HCT116 (cell line): ENCODE results near the gene PVR. TPM values are rescaled to one million over a fixed set of nuclear protein-coding genes. Genes with fewer than 3 reads are reported as not detected.

ENCODE experiments used
- ATAC-seq: fragments of 200-7000 bp; cut with Tn5 transposase; 2 replicates; pipeline ENCODE4 v1.9.1; 2020; ENCODE audit warnings: mild to moderate bottlenecking, moderate library complexity
- BruUV-seq: library from RNA; stranded (reverse); fragments of 400-500 nt; replicated peaks from 2 replicates; lab custom pipeline; 2021; lab: Mats Ljungman, UMichigan
- CTCF ChIA-PET: fragments of 300-600 bp; sonication (Branson Sonifier 250); formaldehyde crosslinking; loops from one replicate; lab custom pipeline; 2021; ENCODE audit warnings: antibody characterized with exemption; lab: Charles Lee
- POLR2A ChIA-PET: fragments of 300-600, 350-600 bp; sonication (Branson Sonifier 250); formaldehyde crosslinking; loops from one replicate; lab custom pipeline; 2021; ENCODE audit warnings: antibody characterized with exemption; lab: Charles Lee
- RAD21 ChIA-PET, 2 experiments: fragments of 300-600 bp; sonication (Branson Sonifier 250); formaldehyde crosslinking; loops; one replicate each; lab custom pipeline; 2023; ENCODE audit warnings: low total read pairs in 2 of 2; ENCODE audit not compliant: uncharacterized antibody in 2 of 2, unreplicated experiment in 2 of 2, low non-redundant PET in 1 of 2; lab: Charles Lee
- DNase-seq: peaks from one replicate; pipeline ENCODE4 v3.0.0-alpha.2; 2010; ENCODE audit warnings: low read depth, low spot score
- H2AFZ ChIP-seq: fragments of 200-600 bp; shearing (Covaris generic), sonication (generic); 2 replicates; pipeline ENCODE4 v1.6.1; 2017; ENCODE audit warnings: low read depth, mixed run types, mixed read lengths, antibody characterized with exemption, low read length; ENCODE audit not compliant: poor library complexity, severe bottlenecking
- H3K27ac ChIP-seq: 2 replicates; pipeline ENCODE4 v1.5.1; 2012; ENCODE audit warnings: low read depth, low read length
- H3K27me3 ChIP-seq: fragments of 200-600 bp; sonication (generic); 2 replicates; pipeline ENCODE4 v1.6.1; 2016; ENCODE audit warnings: mixed run types, low read length, mixed read lengths; ENCODE audit not compliant: insufficient read depth
- H3K36me3 ChIP-seq, 2 experiments: fragments of 200-500 bp in 1 of 2; fragments of 200-600 bp in 1 of 2; sonication (Bioruptor generic) in 1 of 2; sonication (generic) in 1 of 2; 2 replicates each; pipeline versions ENCODE4 v1.5.1 to v1.6.1; 2014 to 2016; ENCODE audit warnings: low read length in 2 of 2, inconsistent platforms in 1 of 2, mixed read lengths in 1 of 2, mixed run types in 1 of 2; ENCODE audit not compliant: insufficient read depth in 2 of 2, control insufficient read depth in 1 of 2
- H3K4me1 ChIP-seq, 2 experiments: fragments of 200-600 bp in 1 of 2; sonication (generic) in 1 of 2; 2 replicates each; pipeline versions ENCODE4 v1.5.1 to v1.6.1; 2012 to 2017; ENCODE audit warnings: low read length in 2 of 2, inconsistent platforms in 1 of 2, mild to moderate bottlenecking in 1 of 2, mixed read lengths in 1 of 2, mixed run types in 1 of 2, moderate library complexity in 1 of 2; ENCODE audit not compliant: insufficient read depth in 2 of 2, control insufficient read depth in 1 of 2
- H3K4me2 ChIP-seq: fragments of 200-600 bp; sonication (generic); 2 replicates; pipeline ENCODE4 v1.6.1; 2017; ENCODE audit warnings: mixed run types, low read length, mixed read lengths
- H3K4me3 ChIP-seq, 2 experiments: fragments of 200-600 bp in 1 of 2; sonication (generic) in 1 of 2; replicated peaks in 1 of 2; 2 replicates each; pipeline ENCODE4 v1.5.1; 2011 to 2016; ENCODE audit warnings: low read length in 2 of 2, control low read depth in 1 of 2, low read depth in 1 of 2, mild to moderate bottlenecking in 1 of 2, mixed read lengths in 1 of 2, mixed run types in 1 of 2
- H3K79me2 ChIP-seq: fragments of 200-600 bp; sonication (generic); 2 replicates; pipeline ENCODE4 v1.6.1; 2017; ENCODE audit warnings: mild to moderate bottlenecking, mixed run types, low read length, moderate library complexity, mixed read lengths; ENCODE audit not compliant: insufficient read depth
- H3K9ac ChIP-seq: fragments of 200-600 bp; sonication (generic); 2 replicates; pipeline ENCODE4 v1.6.1; 2016; ENCODE audit warnings: low read length, mixed read lengths
- H3K9me2 ChIP-seq: fragments of 200-600 bp; sonication (generic), shearing (Covaris generic); 2 replicates; pipeline ENCODE4 v1.6.1; 2017; ENCODE audit warnings: mixed run types, mild to moderate bottlenecking, moderate library complexity; ENCODE audit not compliant: insufficient read depth
- H3K9me3 ChIP-seq, 2 experiments: fragments of 200-500 bp in 1 of 2; fragments of 200-600 bp in 1 of 2; sonication (Bioruptor generic) in 1 of 2; sonication (generic) in 1 of 2; 2 replicates each; pipeline ENCODE4 v1.6.1; 2014 to 2017; ENCODE audit warnings: low read length in 2 of 2, mixed read lengths in 2 of 2, inconsistent platforms in 1 of 2, low read depth in 1 of 2, mild to moderate bottlenecking in 1 of 2, mixed run types in 1 of 2, moderate library complexity in 1 of 2; ENCODE audit not compliant: control insufficient read depth in 1 of 2, insufficient read depth in 1 of 2
- H4K20me1 ChIP-seq: fragments of 200-600 bp; sonication (generic), shearing (Covaris generic); 2 replicates; pipeline ENCODE4 v1.6.1; 2017; ENCODE audit warnings: mixed run types, mild to moderate bottlenecking, moderate library complexity; ENCODE audit not compliant: insufficient read depth
- ATF3 ChIP-seq: IDR thresholded peaks from 2 replicates; pipeline ENCODE4 v1.6.1; 2012
- CBX3 ChIP-seq: IDR thresholded peaks from 2 replicates; pipeline ENCODE4 v1.6.1; 2012; ENCODE audit warnings: low read depth
- CEBPB ChIP-seq: IDR thresholded peaks from 2 replicates; pipeline ENCODE4 v1.6.1; 2012; ENCODE audit warnings: low read depth
- CTCF ChIP-seq, 3 experiments: fragments of 200-600 bp in 1 of 3; sonication (generic) in 1 of 3; IDR thresholded peaks in 2 of 3; conservative IDR thresholded peaks in 1 of 3; 2 replicates each; pipeline ENCODE4 v1.5.1; 2012 to 2017; ENCODE audit warnings: low read depth in 2 of 3, low read length in 2 of 3, antibody characterized with exemption in 1 of 3, borderline replicate concordance in 1 of 3, control low read depth in 1 of 3, mild to moderate bottlenecking in 1 of 3, mixed read lengths in 1 of 3, mixed run types in 1 of 3, moderate library complexity in 1 of 3; ENCODE audit not compliant: insufficient read depth in 1 of 3
- EGR1 ChIP-seq: IDR thresholded peaks from 2 replicates; pipeline ENCODE4 v1.6.1; 2012; ENCODE audit warnings: low read depth
- EZH2 ChIP-seq: fragments of 200-600 bp; sonication (generic); IDR thresholded peaks from 2 replicates; pipeline ENCODE4 v1.6.1; 2017; ENCODE audit warnings: antibody characterized with exemption, mixed run types
- EZH2phosphoT487 ChIP-seq: fragments of 200-600 bp; IDR thresholded peaks from 2 replicates; pipeline ENCODE4 v1.6.1; 2018; ENCODE audit warnings: antibody characterized with exemption, borderline replicate concordance
- POLR2AphosphoS5 ChIP-seq: IDR thresholded peaks from 2 replicates; pipeline ENCODE4 v1.6.1; 2011; ENCODE audit warnings: mild to moderate bottlenecking, low read depth, low read length, moderate library complexity
- RAD21 ChIP-seq: IDR thresholded peaks from 2 replicates; pipeline ENCODE4 v1.6.1; 2012; ENCODE audit warnings: low read depth, mild to moderate bottlenecking
- REST ChIP-seq: IDR thresholded peaks from 2 replicates; pipeline ENCODE4 v1.6.1; 2012; ENCODE audit warnings: low read depth
- SIN3A ChIP-seq: IDR thresholded peaks from 2 replicates; pipeline ENCODE4 v1.6.1; 2012; ENCODE audit warnings: low read depth
- SP1 ChIP-seq: IDR thresholded peaks from 2 replicates; pipeline ENCODE4 v1.6.1; 2012; ENCODE audit warnings: low read depth
- SRF ChIP-seq: IDR thresholded peaks from 2 replicates; pipeline ENCODE4 v1.6.1; 2012; ENCODE audit warnings: low read depth
- TCF7L2 ChIP-seq: IDR thresholded peaks from 2 replicates; pipeline ENCODE4 v1.7.0; 2011; ENCODE audit warnings: borderline replicate concordance, inconsistent platforms; ENCODE audit not compliant: insufficient read depth, insufficient read length; ENCODE audit errors: extremely low read depth
- ZBTB33 ChIP-seq: IDR thresholded peaks from 2 replicates; pipeline ENCODE4 v1.6.1; 2011; ENCODE audit warnings: mild to moderate bottlenecking, low read length, moderate library complexity; ENCODE audit not compliant: insufficient replicate concordance; ENCODE audit errors: extremely low read depth
- ZFX ChIP-seq: fragments of 450-650 bp; IDR thresholded peaks from 2 replicates; pipeline ENCODE4 v1.6.1; 2017
- ZNF274 ChIP-seq: fragments of 200-500 bp; sonication (Bioruptor generic); IDR thresholded peaks from 2 replicates; pipeline ENCODE4 v1.6.1; 2014; ENCODE audit warnings: mild to moderate bottlenecking, low read depth, low read length, inconsistent platforms
- intact Hi-C: fragments of 100-400 bp; cut with micrococcal nuclease; formaldehyde crosslinking; loops from 2 replicates; pipeline ENCODE4 v1.10.0; 2022
- total RNA-seq: library from RNA; stranded (reverse); gene quantifications from one replicate; pipeline ENCODE4 v1.2.1, GENCODE V29; 2021; ENCODE audit not compliant: unreplicated experiment

PVR gene
- total RNA-seq, 1 experiment from 2014 or later = 62.0 TPM

GRCh38 chr19:44628793-44629192 is 14.9 kb upstream of the PVR start:
- RAD21 ChIA-PET = no interaction called here
- TF ChIP-seq REST (no peak), EZH2 (no peak), ZBTB33 (no peak), EZH2phosphoT487 (no peak), EGR1 (no peak), CTCF (IDR thresholded peaks at IDR 0.05 in 2 of 3, conservative IDR thresholded peaks at IDR 0.05 in 1 of 3; ENCODE audit: borderline replicate concordance in 1 of 3, insufficient read depth in 1 of 3, low read depth in 2 of 3, low read length in 2 of 3) (no peak), POLR2AphosphoS5 (no peak), ATF3 (no peak), TCF7L2 (no peak), CBX3 (no peak), SRF (no peak), CEBPB (no peak), ZNF274 (no peak), SIN3A (no peak), ZFX (no peak), RAD21 (no peak), SP1 (no peak)
- TF ChIP-seq, all 23 proteins: peak for 0

More at GRCh38 chr19:44628793-44629192, 14.9 kb upstream of the PVR start:
- Histone ChIP-seq H3K36me3 (0 out of 4 replicates have a peak, but pooled peaks cover 0 to 8% of the 10 kb centered on the region in 2 experiments), H3K9ac (no peak overlapping the region), H2AFZ (no peak overlapping the region), H3K27me3 (no peaks in the 10 kb centered on the region), H3K9me2 (no peaks in the 10 kb centered on the region), H3K27ac (no peak overlapping the region), H3K9me3 (peaks cover 0 to 7% of the 10 kb centered on the region in 2 experiments; a peak in 1 of 4 replicates), H3K4me1 (peaks cover 13 to 29% of the 10 kb centered on the region in 2 experiments), H4K20me1 (no peaks in the 10 kb centered on the region), H3K4me3 (no peak overlapping the region), H3K4me2 (no peak overlapping the region), H3K79me2 (no peaks in the 10 kb centered on the region)
- no peak for DNase-seq
- CTCF ChIA-PET = no interaction called here
- BruUV-seq = no TSS peak
- intact Hi-C loops = no loop called here
- ATAC-seq = no peak
- POLR2A ChIA-PET = no interaction called here
